ENCODE results near the gene PRKAG2. TPM values are rescaled to one million over a fixed set of nuclear protein-coding genes. Genes with fewer than 3 reads are reported as not detected.

The PRKAG2 gene
- total RNA-seq, 1 donor from 2014 or later = 130 TPM

DNA sequence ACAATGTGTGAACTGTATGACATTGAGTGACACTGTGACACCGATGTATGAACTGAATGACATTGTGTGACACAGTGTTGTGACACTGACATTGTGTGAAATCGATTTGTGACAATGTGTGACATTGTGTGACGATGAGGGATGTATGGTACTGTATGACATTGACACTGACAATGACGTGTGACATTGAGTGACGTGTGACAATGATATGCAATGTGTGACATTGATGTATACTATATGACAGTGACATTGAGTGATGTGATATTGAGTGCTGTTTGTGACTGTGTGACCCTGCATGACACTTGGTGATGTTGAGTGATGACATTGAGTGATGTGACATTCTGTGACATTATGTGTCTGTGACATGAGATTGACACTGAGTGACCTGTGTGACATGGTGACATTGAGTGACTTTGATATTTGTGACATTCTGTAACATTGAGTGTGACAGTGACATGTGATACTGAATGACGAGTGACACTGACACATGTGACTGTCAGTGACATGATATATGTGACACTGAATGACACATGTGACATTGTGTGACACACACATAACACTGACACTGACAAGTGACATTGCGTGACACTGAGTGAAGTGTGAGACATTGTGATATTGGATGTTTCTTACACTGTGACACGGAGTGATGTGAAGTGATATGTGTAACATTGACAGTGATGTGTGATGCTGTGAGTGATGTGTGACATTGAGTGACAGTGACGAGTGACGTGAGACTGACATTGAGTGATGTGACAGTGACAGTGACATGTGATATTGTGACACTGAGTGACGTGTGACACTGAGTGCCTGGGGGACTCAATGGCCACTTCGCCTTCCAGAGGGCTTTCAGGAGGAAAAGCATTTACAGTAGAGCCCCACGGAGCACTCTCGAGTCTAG is 167.5 kb downstream of the PRKAG2 start:
- no peaks in the 10 kb centered on the region for H3K27me3 ChIP-seq (ENCODE audit: low read depth)
- H3K4me1 ChIP-seq = peaks cover 76% of the 10 kb centered on the region
- intact Hi-C loops (cut with micrococcal nuclease) = no loop called here
- no peak for DNase-seq
- H3K36me3 ChIP-seq = no peaks in the 10 kb centered on the region
- peak overlapping the region; percentile 60 for H3K27ac ChIP-seq (replicated peaks)
- H3K4me3 ChIP-seq = no peak overlapping the region
- H3K9me3 ChIP-seq (replicated peaks) = no peaks in the 10 kb centered on the region
- TF ChIP-seq, protein P1, sequence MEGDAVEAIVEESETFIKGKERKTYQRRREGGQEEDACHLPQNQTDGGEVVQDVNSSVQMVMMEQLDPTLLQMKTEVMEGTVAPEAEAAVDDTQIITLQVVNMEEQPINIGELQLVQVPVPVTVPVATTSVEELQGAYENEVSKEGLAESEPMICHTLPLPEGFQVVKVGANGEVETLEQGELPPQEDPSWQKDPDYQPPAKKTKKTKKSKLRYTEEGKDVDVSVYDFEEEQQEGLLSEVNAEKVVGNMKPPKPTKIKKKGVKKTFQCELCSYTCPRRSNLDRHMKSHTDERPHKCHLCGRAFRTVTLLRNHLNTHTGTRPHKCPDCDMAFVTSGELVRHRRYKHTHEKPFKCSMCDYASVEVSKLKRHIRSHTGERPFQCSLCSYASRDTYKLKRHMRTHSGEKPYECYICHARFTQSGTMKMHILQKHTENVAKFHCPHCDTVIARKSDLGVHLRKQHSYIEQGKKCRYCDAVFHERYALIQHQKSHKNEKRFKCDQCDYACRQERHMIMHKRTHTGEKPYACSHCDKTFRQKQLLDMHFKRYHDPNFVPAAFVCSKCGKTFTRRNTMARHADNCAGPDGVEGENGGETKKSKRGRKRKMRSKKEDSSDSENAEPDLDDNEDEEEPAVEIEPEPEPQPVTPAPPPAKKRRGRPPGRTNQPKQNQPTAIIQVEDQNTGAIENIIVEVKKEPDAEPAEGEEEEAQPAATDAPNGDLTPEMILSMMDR (IDR thresholded peaks at IDR 0.05; ENCODE audit: borderline replicate concordance) = no peak

DNA sequence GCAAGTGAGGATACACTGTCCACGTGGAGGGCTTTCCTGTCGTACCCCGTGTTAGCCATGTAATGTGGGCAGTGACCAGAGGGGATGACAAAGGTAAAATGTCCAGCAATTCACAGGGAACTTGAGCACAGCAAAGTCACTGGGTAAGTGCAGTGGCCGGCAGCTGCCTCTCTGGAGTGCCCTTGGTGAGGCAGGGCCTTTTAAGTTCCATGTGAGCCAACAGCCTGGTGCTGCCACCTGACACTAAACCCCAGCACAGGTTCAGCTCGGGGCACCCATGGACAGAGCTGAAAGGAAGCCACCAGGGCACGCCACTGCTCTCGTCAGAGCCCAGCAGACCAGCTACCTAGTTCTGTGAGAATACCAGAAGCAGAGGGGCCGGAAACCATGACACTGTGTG is 168.3 kb downstream of the PRKAG2 start:
- peaks cover 76% of the 10 kb centered on the region for H3K4me1 ChIP-seq
- H3K36me3 ChIP-seq = no peaks in the 10 kb centered on the region
- intact Hi-C loops (cut with micrococcal nuclease) = no loop called here
- H3K9me3 ChIP-seq (replicated peaks) = no peaks in the 10 kb centered on the region
- no peak for DNase-seq
- TF ChIP-seq, protein P1 (IDR thresholded peaks at IDR 0.05; ENCODE audit: borderline replicate concordance) = no peak
- no peak overlapping the region for H3K4me3 ChIP-seq
- peak overlapping the region; percentile 60 for H3K27ac ChIP-seq (replicated peaks)
- H3K27me3 ChIP-seq (ENCODE audit: low read depth) = no peaks in the 10 kb centered on the region

DNA sequence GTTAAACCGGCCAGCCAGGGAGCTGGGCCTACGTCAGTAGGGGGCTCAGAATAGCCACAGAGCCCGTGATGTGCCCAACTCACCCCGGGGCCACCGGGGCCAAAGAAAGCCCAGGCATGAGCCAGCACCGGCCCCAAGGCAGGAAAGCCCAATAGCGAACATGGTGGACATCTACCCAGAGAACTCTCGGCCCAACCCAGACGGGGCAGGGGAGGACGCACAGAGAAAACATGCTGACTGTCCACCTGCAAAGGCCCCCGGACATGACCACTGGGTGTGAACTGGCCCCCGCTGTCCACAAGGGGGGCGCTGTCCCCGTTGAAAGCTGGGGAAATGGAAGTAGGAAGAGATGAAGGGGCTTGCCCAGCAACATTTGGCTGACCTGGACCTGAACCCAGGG is 169.2 kb downstream of the PRKAG2 start:
- intact Hi-C loops (cut with micrococcal nuclease) = no loop called here

DNA sequence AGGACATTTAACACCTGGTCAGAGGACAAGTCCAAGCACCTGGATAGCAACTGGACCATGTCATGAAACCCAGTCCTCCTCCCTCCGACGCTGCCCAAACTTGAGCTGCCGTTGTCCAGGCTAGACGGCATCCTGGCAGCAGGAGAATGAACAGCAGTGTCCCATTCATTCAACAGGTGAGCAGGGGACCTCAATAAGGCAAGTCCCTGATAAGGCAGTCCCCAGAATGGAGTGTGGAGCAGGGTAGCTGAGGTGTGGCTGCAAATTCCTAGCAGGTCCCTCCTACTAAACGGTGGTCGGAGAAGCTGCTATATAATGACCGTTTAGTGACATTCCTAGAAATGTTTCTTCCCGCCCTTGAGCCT is 169.8 kb downstream of the PRKAG2 start:
- Histone ChIP-seq H3K36me3 (no peaks in the 10 kb centered on the region), H3K4me3 (no peak overlapping the region), H3K4me1 (peaks cover 61% of the 10 kb centered on the region), H3K9me3 (replicated peaks) (no peaks in the 10 kb centered on the region), H3K27ac (replicated peaks) (no peak overlapping the region), H3K27me3 (ENCODE audit: low read depth) (no peaks in the 10 kb centered on the region)
- TF ChIP-seq, protein P1 (IDR thresholded peaks at IDR 0.05; ENCODE audit: borderline replicate concordance) = no peak
- no peak for DNase-seq
- intact Hi-C loops (cut with micrococcal nuclease) = no loop called here

More for the DNA sequence above, 169.2 kb downstream of the PRKAG2 start:
- Histone ChIP-seq H3K4me1 (peaks cover 68% of the 10 kb centered on the region), H3K27me3 (ENCODE audit: low read depth) (no peaks in the 10 kb centered on the region), H3K9me3 (replicated peaks) (no peaks in the 10 kb centered on the region), H3K27ac (replicated peaks) (peak overlapping the region; percentile 60), H3K4me3 (no peak overlapping the region), H3K36me3 (no peaks in the 10 kb centered on the region)
- no peak for DNase-seq
- TF ChIP-seq, protein P1 (IDR thresholded peaks at IDR 0.05; ENCODE audit: borderline replicate concordance) = no peak

DNA sequence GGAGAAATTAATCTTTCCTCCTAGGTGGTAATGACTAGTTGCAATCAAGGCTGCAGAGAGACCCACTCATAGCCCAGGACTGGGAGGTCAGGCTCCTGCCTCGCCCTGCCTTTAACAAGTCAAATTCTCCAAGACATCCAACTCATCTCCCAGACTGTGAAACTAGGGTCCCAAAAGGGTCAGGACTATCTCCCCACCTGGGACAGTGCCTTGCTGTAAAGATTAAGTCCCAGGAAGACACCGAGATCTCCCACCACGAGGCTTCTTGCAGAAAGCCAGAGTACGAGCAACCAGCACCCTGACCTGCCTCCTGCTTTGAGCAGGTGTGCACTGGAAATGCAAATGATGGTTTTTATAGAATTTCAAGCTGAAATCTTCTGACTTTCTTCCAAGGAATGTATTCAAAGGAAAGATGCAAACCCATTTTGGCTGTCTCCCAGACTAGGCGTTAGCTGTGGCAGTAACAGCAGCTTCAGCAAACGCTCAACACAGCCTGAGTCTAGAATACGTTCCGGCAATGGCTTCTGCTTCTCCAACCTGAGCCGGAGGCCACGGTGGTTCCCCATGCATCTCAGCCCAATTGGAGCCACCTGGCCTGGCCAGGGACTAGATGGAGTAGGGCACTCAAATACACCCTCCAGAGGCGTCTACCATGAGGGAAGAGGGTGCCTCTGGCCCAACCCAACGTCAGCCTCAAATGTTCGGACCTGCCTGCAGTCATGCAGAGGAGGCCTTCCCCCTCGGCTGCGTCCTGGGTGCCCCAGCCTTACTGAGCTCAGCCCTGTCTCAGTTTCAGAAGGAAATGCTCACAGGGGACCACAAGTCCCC is 170.4 kb downstream of the PRKAG2 start:
- peaks cover 55% of the 10 kb centered on the region for H3K4me1 ChIP-seq

More for the DNA sequence above, 170.4 kb downstream of the PRKAG2 start:
- Histone ChIP-seq H3K4me3 (no peak overlapping the region), H3K27me3 (ENCODE audit: low read depth) (no peaks in the 10 kb centered on the region), H3K27ac (replicated peaks) (peak overlapping the region; percentile 36), H3K9me3 (replicated peaks) (no peaks in the 10 kb centered on the region), H3K36me3 (no peaks in the 10 kb centered on the region)
- intact Hi-C loops (cut with micrococcal nuclease) = no loop called here
- DNase-seq = peak; percentile 5
- TF ChIP-seq, protein P1 (IDR thresholded peaks at IDR 0.05; ENCODE audit: borderline replicate concordance) = no peak
